HepG2 (cell line): Measurements from ENCODE around the gene ABCB4.

Source experiments
- CREB1 ChIP-seq, 2 experiments: fragments of 450-650 bp in 1 of 2; IDR thresholded peaks; 2 replicates each; pipeline ENCODE4 v1.6.1; 2016 to 2017; ENCODE audit warnings: control low read depth in 1 of 2, mild to moderate bottlenecking in 1 of 2, missing compliant biosample characterization in 1 of 2, missing genetic modification characterization in 1 of 2
- CTCF ChIP-seq: sonication (generic); formaldehyde crosslinking; IDR thresholded peaks from 2 replicates; pipeline ENCODE4 v1.5.0; 2020; ENCODE audit warnings: mild to moderate bottlenecking, missing genetic modification reagents, moderate library complexity
- ELF1 ChIP-seq: sonication (generic); formaldehyde crosslinking; IDR thresholded peaks from 2 replicates; pipeline ENCODE4 v1.4.0; 2020; ENCODE audit warnings: missing genetic modification reagents
- EP300 ChIP-seq, 3 experiments: sonication (generic) in 1 of 3; formaldehyde crosslinking in 1 of 3; IDR thresholded peaks; 2 replicates each; pipeline versions ENCODE4 v1.5.1 to v1.6.1; 2011 to 2020; ENCODE audit warnings: low read depth in 2 of 3, low read length in 2 of 3, borderline replicate concordance in 1 of 3, improper control_type of control experiment in 1 of 3, mild to moderate bottlenecking in 1 of 3, missing genetic modification reagents in 1 of 3, moderate library complexity in 1 of 3
- FOXK2 ChIP-seq: fragments of 450-650 bp; IDR thresholded peaks from 2 replicates; pipeline ENCODE4 v1.6.1; 2016
- JUNB ChIP-seq: sonication (generic); formaldehyde crosslinking; IDR thresholded peaks from 2 replicates; pipeline ENCODE4 v1.8.0; 2022; ENCODE audit warnings: missing genetic modification reagents, mild to moderate bottlenecking, borderline replicate concordance
- POLR2A ChIP-seq, 2 experiments: IDR thresholded peaks; 2 replicates each; pipeline ENCODE4 v1.6.1; 2011; ENCODE audit warnings: low read depth in 2 of 2, low read length in 2 of 2, mild to moderate bottlenecking in 1 of 2, moderate library complexity in 1 of 2; ENCODE audit not compliant: insufficient read depth in 1 of 2
- POLR2AphosphoS5 ChIP-seq: IDR thresholded peaks from 2 replicates; pipeline ENCODE4 v1.6.1; 2012; ENCODE audit warnings: low read depth, low read length
- TOPORS ChIP-seq: sonication (generic); formaldehyde crosslinking; IDR thresholded peaks from 2 replicates; pipeline ENCODE4 v1.8.0; 2023; ENCODE audit warnings: mild to moderate bottlenecking, missing genetic modification reagents
- ZKSCAN8 ChIP-seq: IDR thresholded peaks from 2 replicates; pipeline ENCODE4 v1.6.1; 2016; ENCODE audit warnings: borderline replicate concordance, missing genetic modification reagents, missing compliant biosample characterization
- ZNF367 ChIP-seq: sonication (generic); formaldehyde crosslinking; IDR thresholded peaks from 2 replicates; pipeline ENCODE4 v1.4.0; 2020; ENCODE audit warnings: missing genetic modification reagents, borderline replicate concordance
- TF ChIP-seq, protein P1 (sequence below): sonication (generic); formaldehyde crosslinking; IDR thresholded peaks from 2 replicates; pipeline ENCODE4 v1.5.1; 2020; ENCODE audit warnings: missing genetic modification reagents, mild to moderate bottlenecking, borderline replicate concordance
- TF ChIP-seq, protein P2 (sequence below): sonication (generic); formaldehyde crosslinking; IDR thresholded peaks from 2 replicates; pipeline ENCODE4 v1.5.1; 2020; ENCODE audit warnings: mild to moderate bottlenecking, missing genetic modification reagents, moderate library complexity
- TF ChIP-seq, protein P3 (sequence below): sonication (generic); formaldehyde crosslinking; IDR thresholded peaks from 2 replicates; pipeline ENCODE4 v1.4.0; 2020; ENCODE audit warnings: missing genetic modification reagents

- TF ChIP-seq CTCF (CRISPR knock-in tag) (no peak), TOPORS (CRISPR knock-in tag) (peak; percentile 2; the same call in 1 of the 2 replicates), JUNB (no peak), POLR2A (IDR thresholded peaks at IDR 0.05; ENCODE audit: insufficient read depth in 1 of 2, low read depth in 2 of 2, low read length in 2 of 2) (peak; percentile 59 to 81; a peak in 3 of 4 replicates), EP300 (IDR thresholded peaks at IDR 0.05; ENCODE audit: low read depth in 2 of 2, low read length in 2 of 2) (no peak), EP300 (CRISPR knock-in tag; IDR thresholded peaks at IDR 0.05; ENCODE audit: borderline replicate concordance) (no peak), ELF1 (CRISPR knock-in tag) (no peak; the same call in 1 of the 2 replicates), CREB1 (IDR thresholded peaks at IDR 0.05) (no peak), CREB1 (CRISPR knock-in tag; IDR thresholded peaks at IDR 0.05) (no peak), ZNF367 (CRISPR knock-in tag) (no peak), POLR2AphosphoS5 (0 out of 2 replicates have a peak, but pooled peaks have one; percentile 44), FOXK2 (no peak), ZKSCAN8 (no peak)
- TF ChIP-seq, protein P1, sequence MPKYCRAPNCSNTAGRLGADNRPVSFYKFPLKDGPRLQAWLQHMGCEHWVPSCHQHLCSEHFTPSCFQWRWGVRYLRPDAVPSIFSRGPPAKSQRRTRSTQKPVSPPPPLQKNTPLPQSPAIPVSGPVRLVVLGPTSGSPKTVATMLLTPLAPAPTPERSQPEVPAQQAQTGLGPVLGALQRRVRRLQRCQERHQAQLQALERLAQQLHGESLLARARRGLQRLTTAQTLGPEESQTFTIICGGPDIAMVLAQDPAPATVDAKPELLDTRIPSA = no peak
- TF ChIP-seq, protein P2, sequence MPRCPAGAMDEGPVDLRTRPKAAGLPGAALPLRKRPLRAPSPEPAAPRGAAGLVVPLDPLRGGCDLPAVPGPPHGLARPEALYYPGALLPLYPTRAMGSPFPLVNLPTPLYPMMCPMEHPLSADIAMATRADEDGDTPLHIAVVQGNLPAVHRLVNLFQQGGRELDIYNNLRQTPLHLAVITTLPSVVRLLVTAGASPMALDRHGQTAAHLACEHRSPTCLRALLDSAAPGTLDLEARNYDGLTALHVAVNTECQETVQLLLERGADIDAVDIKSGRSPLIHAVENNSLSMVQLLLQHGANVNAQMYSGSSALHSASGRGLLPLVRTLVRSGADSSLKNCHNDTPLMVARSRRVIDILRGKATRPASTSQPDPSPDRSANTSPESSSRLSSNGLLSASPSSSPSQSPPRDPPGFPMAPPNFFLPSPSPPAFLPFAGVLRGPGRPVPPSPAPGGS (CRISPR knock-in tag) = no peak
- TF ChIP-seq, protein P3, sequence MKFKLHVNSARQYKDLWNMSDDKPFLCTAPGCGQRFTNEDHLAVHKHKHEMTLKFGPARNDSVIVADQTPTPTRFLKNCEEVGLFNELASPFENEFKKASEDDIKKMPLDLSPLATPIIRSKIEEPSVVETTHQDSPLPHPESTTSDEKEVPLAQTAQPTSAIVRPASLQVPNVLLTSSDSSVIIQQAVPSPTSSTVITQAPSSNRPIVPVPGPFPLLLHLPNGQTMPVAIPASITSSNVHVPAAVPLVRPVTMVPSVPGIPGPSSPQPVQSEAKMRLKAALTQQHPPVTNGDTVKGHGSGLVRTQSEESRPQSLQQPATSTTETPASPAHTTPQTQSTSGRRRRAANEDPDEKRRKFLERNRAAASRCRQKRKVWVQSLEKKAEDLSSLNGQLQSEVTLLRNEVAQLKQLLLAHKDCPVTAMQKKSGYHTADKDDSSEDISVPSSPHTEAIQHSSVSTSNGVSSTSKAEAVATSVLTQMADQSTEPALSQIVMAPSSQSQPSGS (CRISPR knock-in tag) = no peak
These were observed at the start of gene ABCB4 for GRCh38 chr7:87475359-87476178.
